PC-9 (cell line): ENCODE results near the gene KLF4. TPM values are rescaled to one million over a fixed set of nuclear protein-coding genes. Genes with fewer than 3 reads are reported as not detected.
A peak's percentile ranks its signal among the peaks of the same experiment; 100 is the strongest.

Experiments
- BruUV-seq: library from RNA; stranded (reverse); fragments of 400-500 nt; replicated peaks from 2 replicates; lab custom pipeline; 2021; lab: Mats Ljungman, UMichigan
- CTCF ChIA-PET: fragments of 300-600 bp; sonication (Branson Sonifier 250); formaldehyde crosslinking; loops from one replicate; lab custom pipeline; 2022; ENCODE audit warnings: antibody characterized with exemption; lab: Charles Lee
- POLR2A ChIA-PET: fragments of 300-600 bp; sonication (Branson Sonifier 250); formaldehyde crosslinking; loops from one replicate; lab custom pipeline; 2022; ENCODE audit warnings: antibody characterized with exemption; ENCODE audit not compliant: unreplicated experiment; lab: Charles Lee
- DNase-seq, 2 experiments: peaks; one replicate each; pipeline versions ENCODE4 v3.0.0 to v3.0.0-alpha.2; 2015 to 2022; ENCODE audit warnings: mixed read lengths in 1 of 2
- H2AFZ ChIP-seq: fragments of 200-600 bp; sonication (generic); 2 replicates; pipeline ENCODE4 v1.8.1; 2017; ENCODE audit warnings: antibody characterized with exemption
- H3F3A ChIP-seq: fragments of 200-600 bp; sonication (generic); 2 replicates; pipeline ENCODE4 v1.8.1; 2017; ENCODE audit warnings: antibody characterized with exemption, mild to moderate bottlenecking, low read depth; ENCODE audit not compliant: insufficient read depth
- H3K27ac ChIP-seq: fragments of 200-600 bp; sonication (generic); 2 replicates; pipeline ENCODE4 v1.6.1; 2016; ENCODE audit warnings: mixed run types
- H3K27me3 ChIP-seq: fragments of 200-600 bp; sonication (generic); 2 replicates; pipeline ENCODE4 v1.6.1; 2016; ENCODE audit warnings: low read depth, mixed run types; ENCODE audit not compliant: insufficient read depth
- H3K36me3 ChIP-seq: fragments of 200-600 bp; sonication (generic); 2 replicates; pipeline ENCODE4 v1.6.1; 2016; ENCODE audit warnings: low read depth, mixed run types
- H3K4me1 ChIP-seq: fragments of 200-600 bp; sonication (generic); replicated peaks from 2 replicates; pipeline ENCODE4 v1.6.1; 2016; ENCODE audit warnings: mixed run types; ENCODE audit not compliant: insufficient read depth
- H3K4me2 ChIP-seq: fragments of 200-600 bp; sonication (generic); 2 replicates; pipeline ENCODE4 v1.6.1; 2017; ENCODE audit warnings: mixed run types
- H3K4me3 ChIP-seq: fragments of 200-600 bp; sonication (generic); 2 replicates; pipeline ENCODE4 v1.6.1; 2016; ENCODE audit warnings: mixed run types
- H3K79me2 ChIP-seq: fragments of 200-600 bp; sonication (generic); 2 replicates; pipeline ENCODE4 v1.6.1; 2017; ENCODE audit warnings: low read depth, mixed run types
- H3K9me2 ChIP-seq: fragments of 200-600 bp; sonication (generic); 2 replicates; pipeline ENCODE4 v1.8.1; 2017; ENCODE audit warnings: mild to moderate bottlenecking; ENCODE audit not compliant: insufficient read depth
- H3K9me3 ChIP-seq: fragments of 200-600 bp; sonication (generic); 2 replicates; pipeline ENCODE4 v1.8.1; 2016; ENCODE audit warnings: low read depth; ENCODE audit not compliant: insufficient read depth
- H4K20me1 ChIP-seq: fragments of 200-600 bp; sonication (generic); 2 replicates; pipeline ENCODE4 v1.8.1; 2017; ENCODE audit not compliant: insufficient read depth
- CTCF ChIP-seq: fragments of 200-600 bp; sonication (generic); conservative IDR thresholded peaks from 2 replicates; pipeline ENCODE4 v1.6.1; 2017; ENCODE audit warnings: mixed run types, antibody characterized with exemption, mild to moderate bottlenecking, moderate library complexity
- EZH2 ChIP-seq: fragments of 200-600 bp; sonication (generic); IDR thresholded peaks from 2 replicates; pipeline ENCODE4 v1.8.0; 2017; ENCODE audit warnings: antibody characterized with exemption, low read depth
- intact Hi-C: fragments of 100-400 bp; cut with micrococcal nuclease; formaldehyde crosslinking; loops from one replicate; pipeline ENCODE4 v1.10.0; 2022; ENCODE audit not compliant: unreplicated experiment
- total RNA-seq: library from RNA; stranded (reverse); gene quantifications from 2 replicates; pipeline ENCODE4 v1.2.3, GENCODE V29; 2021

The KLF4 gene
- total RNA-seq, 1 experiment from 2014 or later, result 48.5 TPM

- no peaks in the 10 kb centered on the region for H3K27me3 ChIP-seq
- no TSS peak for BruUV-seq
- no peak for DNase-seq
- H3K27ac ChIP-seq, result no peak overlapping the region
- no peak overlapping the region for H3K4me3 ChIP-seq
- no peaks in the 10 kb centered on the region for H3K9me2 ChIP-seq
- peaks cover 19% of the 10 kb centered on the region for H3K4me1 ChIP-seq
- no peaks in the 10 kb centered on the region for H4K20me1 ChIP-seq
- H3K36me3 ChIP-seq, result no peaks in the 10 kb centered on the region
- TF ChIP-seq EZH2 (no peak), CTCF (no peak)
- CTCF ChIA-PET, result no interaction called here
- no peak overlapping the region for H3K4me2 ChIP-seq
- POLR2A ChIA-PET, result no interaction called here
- no peaks in the 10 kb centered on the region for H3K79me2 ChIP-seq
- H2AFZ ChIP-seq, result no peak overlapping the region
- no peaks in the 10 kb centered on the region for H3K9me3 ChIP-seq
- H3F3A ChIP-seq, result peaks cover 15% of the 10 kb centered on the region; the same call in 1 of the 2 replicates
- intact Hi-C loops, result loop anchor here (10.0 kb wide), 1 partner anchor 155 kb away; the partner anchor contains the start of gene RAD23B
Measured at GRCh38 chr9:107439991-107440456, 49.5 kb downstream of the KLF4 start.

GRCh38 chr9:107438211-107439031 is 51.1 kb downstream of the KLF4 start:
- H3K27ac ChIP-seq, result peak overlapping the region; percentile 73
- H3K4me3 ChIP-seq, result peak overlapping the region; percentile 25; the same call in 1 of the 2 replicates
- peaks cover 19% of the 10 kb centered on the region for H3K4me1 ChIP-seq
- H3K79me2 ChIP-seq, result no peaks in the 10 kb centered on the region
- peaks cover 15% of the 10 kb centered on the region; the same call in 1 of the 2 replicates for H3F3A ChIP-seq
- H3K36me3 ChIP-seq, result no peaks in the 10 kb centered on the region
- no peak overlapping the region for H2AFZ ChIP-seq
- ChIA-PET POLR2A (interaction anchor here (0.6 kb wide), 1 partner anchor 1113 kb away, joined by 3 read pairs; no protein-coding TSS in a partner anchor), CTCF (interaction anchor here (0.9 kb wide), 2 partner anchors 14 to 27 kb away, joined by 3 read pairs; no protein-coding TSS in a partner anchor)
- DNase-seq, result peak; percentile 33 to 90
- H3K27me3 ChIP-seq, result no peaks in the 10 kb centered on the region
- no TSS peak for BruUV-seq
- intact Hi-C loops, result loop anchor here (10.0 kb wide), 1 partner anchor 154 kb away; the partner anchor contains the start of gene RAD23B
- H3K9me3 ChIP-seq, result no peaks in the 10 kb centered on the region
- no peak for TF ChIP-seq EZH2
- no peak for TF ChIP-seq CTCF
- peak overlapping the region; percentile 71 for H3K4me2 ChIP-seq
- no peaks in the 10 kb centered on the region for H3K9me2 ChIP-seq
- H4K20me1 ChIP-seq, result no peaks in the 10 kb centered on the region

GRCh38 chr9:107437716-107438115 is 51.9 kb downstream of the KLF4 start:
- CTCF ChIA-PET, result no interaction called here

More at GRCh38 chr9:107437716-107438115, 51.9 kb downstream of the KLF4 start:
- no TSS peak for BruUV-seq
- H3K4me3 ChIP-seq, result no peak overlapping the region
- intact Hi-C loops, result loop anchor here (10.0 kb wide), 1 partner anchor 153 kb away; the partner anchor contains the start of gene RAD23B
- H3F3A ChIP-seq, result peaks cover 18% of the 10 kb centered on the region; the same call in 1 of the 2 replicates
- no peaks in the 10 kb centered on the region for H3K36me3 ChIP-seq
- POLR2A ChIA-PET, result no interaction called here
- no peak for DNase-seq
- H3K9me2 ChIP-seq, result no peaks in the 10 kb centered on the region
- H3K27ac ChIP-seq, result peak overlapping the region; percentile 73
- H2AFZ ChIP-seq, result no peak overlapping the region
- TF ChIP-seq CTCF (no peak), EZH2 (no peak)
- peaks cover 24% of the 10 kb centered on the region for H3K4me1 ChIP-seq
- H3K27me3 ChIP-seq, result no peaks in the 10 kb centered on the region
- no peaks in the 10 kb centered on the region for H4K20me1 ChIP-seq
- H3K4me2 ChIP-seq, result peak overlapping the region; percentile 71; the same call in 1 of the 2 replicates
- H3K79me2 ChIP-seq, result no peaks in the 10 kb centered on the region
- no peaks in the 10 kb centered on the region for H3K9me3 ChIP-seq
